ENCODE data around the gene C10orf105.

Gene C10orf105, protein sequence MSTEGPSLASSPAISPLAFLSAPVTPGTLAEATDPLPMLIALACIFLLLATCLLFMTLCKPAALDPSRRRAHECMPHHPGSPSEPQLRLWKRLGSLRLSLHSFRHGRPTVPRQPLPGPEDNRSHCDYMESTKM

DNA sequence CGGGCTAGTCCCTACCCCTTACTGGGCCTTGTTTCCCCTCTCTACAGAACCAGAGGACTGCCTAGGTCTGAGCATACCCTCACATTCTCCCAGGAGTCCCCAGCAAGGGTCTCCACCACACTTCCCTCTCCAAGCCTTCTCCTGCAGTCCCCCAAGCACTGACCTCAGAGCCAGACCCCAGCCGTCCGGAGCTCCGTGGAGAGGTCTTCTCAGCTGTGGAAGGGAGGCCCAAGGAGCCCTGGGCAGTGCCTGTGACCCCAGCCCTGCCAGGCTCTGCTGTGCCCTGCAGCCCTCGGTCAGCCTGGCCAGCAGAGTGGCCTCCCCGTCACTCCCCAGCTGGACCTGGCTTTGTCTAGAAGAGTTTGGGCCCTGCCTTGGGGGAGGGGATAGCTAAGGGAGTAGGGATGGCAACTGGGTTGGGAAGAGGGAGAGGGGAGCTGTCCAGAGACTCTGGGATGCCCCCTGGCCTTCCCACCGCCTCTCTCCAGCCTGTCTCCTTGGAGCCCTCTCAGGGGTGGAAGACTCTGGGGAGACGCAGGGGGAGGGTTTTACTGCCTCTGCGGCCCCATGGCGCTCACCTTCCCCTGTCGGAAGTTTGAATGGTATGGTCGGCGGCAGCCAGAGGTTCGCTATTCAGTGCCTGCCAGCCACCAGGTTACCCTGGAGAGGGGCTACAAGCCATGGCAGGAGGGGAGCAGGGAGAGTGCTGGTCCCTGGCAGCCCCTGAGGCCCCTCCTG lies at the start of gene C10orf105:
Gene C10orf105, minus strand, starts transcription at position 315 of the 738 bp plus-strand sequence. CDS start 3,441 bp downstream, outside the sequence.
- no peak for DNase-seq

DNA sequence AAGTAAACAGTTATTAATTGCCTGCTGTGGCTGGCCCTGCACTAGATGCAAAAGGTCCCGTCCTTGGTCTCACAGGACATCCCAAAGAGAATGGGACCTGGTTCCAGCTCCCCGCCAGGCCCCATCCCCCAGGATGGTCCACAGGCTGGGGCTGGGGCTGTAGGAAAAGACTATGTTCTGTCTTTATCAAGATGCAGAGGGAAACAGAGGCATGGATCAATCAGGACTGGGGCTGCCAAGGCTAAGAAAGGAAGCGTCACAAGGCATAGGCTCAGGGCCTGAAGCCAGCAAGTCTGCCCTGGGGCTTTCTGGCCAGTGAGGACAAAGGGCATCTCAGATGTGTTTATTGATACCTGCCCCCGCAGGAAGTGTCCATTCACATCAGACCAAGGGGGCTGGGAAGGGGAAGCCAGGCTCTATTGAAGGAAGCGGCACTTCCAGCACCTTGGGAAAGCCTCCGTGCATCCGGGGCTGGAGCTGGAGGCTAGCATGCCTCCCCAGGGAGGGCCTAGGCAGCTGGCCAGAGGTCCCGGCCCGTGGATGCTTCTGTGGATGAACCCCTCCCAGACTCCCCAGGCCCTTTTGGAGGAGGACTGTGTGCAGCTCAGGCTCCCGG lies 48.0 kb upstream of the C10orf105 start:
- DNase-seq, result no peak

DNA sequence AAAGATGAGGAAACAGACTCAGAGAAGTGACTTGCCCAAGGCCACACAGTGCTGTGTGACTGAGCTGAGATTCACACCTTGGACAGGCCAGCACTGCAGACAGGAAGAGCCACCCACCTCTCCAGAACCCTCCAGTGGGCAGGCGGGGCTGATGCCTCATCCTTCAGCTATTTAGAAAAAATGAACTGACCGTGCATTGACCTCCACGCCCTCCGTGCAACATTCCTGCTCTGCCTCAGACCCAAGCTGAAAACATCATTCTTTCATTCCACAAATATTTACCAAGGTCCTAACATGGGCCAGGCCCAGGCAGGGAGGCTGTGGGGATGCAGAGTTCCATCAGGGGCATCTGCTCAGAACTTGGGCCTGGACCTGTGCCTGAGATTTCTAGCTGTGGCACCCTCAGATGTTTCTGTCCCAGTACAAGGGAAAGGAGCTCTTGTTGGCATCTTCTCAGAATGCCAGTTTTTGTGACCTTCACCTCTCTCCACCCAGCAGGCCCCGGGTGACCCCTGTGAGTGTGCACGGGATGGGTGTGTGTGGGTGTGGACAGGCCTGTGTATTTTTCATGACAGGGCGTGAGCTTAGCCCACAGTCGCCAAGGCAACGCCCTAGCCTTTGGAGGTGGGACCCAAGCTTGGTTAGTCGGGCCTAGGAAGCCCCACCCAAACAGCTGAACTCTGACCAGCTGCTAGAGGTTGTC lies 47.3 kb upstream of the C10orf105 start:
- DNase-seq, result peak; percentile 99

DNA sequence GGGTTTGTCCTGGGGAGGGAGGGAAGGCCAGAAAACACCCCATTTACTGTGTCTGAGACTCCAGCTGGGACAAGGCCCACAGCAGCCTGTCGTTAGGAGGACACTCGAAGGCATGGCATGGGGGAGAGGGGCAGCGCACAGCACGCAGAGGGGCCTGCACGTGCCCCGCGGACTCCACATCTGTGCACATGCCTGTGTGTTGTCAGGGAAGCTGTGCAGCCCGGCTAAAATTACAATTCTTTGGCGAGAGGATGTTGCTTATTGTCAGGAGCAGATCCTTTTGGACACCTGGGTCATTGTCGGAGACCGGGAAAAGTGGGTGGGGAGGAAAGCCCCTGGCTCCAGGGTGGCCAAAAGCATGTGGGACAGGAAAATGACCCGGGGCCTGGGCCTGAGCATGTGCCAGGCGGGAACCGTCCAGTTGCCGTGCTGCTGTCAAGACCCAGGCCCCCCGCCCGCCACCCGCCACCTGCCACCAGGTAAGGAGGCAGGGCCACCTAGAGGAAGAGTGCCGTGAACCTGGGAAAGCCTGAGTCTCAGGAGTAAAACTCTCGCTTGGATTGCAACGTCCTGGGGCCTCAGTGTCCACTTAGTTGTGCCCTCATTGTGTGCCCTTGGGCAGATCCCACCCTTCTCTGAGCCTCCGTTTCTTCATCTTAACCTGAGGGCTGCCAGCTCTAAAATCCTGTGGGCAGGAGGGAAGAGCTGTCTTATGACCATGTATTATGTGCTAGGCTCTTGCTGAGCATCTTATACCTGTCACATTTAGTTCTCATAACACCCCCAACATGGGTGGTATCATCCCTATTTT lies 46.5 kb upstream of the C10orf105 start:
- no peak for DNase-seq

DNA sequence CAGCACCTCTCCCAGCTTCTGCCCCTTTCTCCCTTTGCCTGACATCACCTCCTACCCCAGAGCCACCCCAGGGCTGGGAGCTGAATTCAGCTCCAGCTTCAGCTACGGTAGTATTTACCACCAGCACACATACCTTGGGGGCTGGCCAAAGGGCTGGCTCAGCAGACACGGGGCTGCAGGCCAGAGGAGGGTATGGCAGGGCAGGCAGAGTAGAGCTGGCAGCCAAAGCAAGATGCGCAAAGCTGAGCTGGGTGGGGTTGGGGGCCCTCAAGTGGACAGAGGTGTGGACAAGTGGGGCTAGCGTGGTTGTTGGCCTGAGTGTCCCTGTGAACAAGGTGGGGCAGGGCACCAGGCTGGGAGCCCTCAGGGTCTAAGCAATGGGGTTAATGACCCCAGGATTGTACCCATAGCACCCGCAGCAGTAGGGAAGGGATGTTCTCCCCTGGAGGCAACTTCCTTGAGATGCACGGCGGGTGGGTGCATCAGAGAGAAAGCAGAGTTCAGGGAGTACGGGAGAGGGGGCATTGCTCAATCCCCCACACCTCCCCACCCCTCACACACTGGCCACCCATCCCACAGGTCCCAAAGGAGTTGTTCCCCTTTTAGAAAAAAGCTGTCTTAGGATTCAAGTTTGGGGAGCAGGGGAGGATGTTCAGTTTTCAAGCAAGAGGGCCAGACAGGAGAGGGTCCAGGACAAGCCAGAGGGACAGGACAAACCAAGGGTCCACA lies 45.8 kb upstream of the C10orf105 start:
- DNase-seq, result no peak

DNA sequence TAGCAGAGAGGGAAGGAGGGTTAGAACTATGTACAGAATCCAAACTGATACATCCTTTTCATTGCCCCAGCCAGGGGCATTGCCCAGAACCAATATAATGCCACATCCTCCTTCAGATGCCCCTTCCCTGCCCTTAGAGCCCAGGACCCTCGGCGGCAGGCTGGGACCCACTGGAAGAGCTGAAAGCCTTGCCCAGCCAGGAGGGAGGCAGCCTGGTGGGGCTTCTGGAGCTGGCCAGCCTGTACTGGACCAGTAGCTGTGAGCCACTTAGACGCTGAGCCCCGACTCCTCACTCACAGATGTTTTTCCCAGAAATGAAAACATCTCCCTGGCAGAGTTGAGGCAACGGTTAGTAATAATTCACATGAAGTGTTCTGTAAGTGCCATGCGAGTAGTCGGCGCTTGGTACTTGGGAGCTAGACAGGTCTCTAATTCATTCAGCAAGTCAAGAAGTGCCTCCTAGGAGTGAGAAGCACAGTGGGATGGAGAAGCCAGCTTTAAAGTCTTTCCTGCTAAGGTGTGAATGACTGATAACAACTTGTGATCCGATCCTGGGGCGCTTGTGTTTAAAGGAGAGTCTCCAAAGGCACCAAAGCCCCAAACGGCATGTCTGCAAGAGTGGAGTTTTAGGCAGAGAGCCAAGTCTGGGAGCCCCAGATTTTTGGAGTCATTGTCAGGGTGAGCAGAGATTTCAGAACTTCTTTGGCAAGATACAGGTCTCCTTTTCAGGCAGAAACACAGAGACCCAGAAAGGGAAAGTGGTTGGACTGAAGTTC lies 44.0 kb upstream of the C10orf105 start:
- no peak for DNase-seq

DNA sequence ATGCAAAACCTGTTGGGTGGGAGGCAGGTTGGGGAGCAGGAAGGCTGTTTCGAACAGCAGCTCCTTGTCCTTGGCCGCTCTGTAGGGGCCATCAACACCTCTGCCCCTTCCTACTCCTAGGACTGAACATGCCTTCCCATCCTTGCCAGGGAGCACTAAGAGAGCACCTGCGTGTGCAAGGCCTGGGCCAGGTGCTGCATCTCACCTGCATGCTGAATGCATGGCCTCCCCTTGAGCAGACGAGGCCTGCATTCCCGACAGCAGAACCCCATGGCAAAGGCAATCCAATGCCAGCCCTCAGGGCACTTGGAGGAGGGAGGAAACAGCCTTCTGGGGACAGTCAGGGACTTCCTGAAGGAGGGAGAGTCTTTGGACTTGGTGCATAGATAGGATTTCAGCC lies 42.7 kb upstream of the C10orf105 start:
- DNase-seq, result no peak

DNA sequence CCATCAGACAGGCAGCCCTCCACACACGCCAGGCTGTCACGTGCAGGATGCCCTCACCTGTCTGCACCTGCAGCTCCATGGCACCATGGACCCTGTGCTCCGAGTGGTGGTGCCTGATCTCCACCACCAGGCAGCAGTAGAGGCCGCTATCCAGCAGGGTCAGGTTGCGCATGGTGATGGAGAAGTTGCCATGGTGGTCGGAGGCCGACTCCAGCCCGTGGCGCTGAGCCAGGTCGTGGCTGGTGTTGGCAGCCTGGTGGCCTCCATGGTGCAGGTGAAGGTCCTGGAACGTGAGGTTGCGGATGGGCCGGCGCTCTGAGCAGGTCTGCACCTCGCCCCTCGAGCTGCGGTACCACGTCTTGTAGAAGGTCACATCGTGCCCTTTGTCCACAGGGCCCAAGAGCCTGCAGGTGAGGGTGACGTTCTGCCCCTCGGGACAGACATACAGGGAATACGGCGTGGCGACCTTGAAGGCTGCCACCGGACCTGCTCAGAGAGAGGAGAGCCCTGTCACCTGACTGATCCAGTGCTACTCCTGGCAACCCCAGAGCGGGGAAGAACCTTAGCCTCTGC lies 42.0 kb upstream of the C10orf105 start:
- DNase-seq, result no peak

DNA sequence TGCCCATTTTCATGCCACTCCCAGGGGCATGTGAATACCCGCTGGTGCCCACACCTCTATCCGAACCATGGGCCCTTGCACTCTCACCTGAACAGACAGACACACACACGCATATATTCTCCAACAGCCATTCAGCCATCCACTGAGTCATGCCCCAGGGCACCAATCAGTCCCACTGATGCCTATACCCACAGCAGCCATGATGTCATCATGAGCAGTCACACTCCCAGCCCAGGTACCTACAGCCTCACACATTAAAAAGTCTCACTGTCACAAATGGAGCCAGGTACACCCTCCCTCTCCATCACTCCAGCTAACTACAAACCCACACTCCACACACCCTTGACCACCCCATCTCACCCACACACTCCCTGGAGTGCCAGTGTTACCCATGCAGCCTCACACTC lies 41.5 kb upstream of the C10orf105 start:
- DNase-seq, result no peak

DNA sequence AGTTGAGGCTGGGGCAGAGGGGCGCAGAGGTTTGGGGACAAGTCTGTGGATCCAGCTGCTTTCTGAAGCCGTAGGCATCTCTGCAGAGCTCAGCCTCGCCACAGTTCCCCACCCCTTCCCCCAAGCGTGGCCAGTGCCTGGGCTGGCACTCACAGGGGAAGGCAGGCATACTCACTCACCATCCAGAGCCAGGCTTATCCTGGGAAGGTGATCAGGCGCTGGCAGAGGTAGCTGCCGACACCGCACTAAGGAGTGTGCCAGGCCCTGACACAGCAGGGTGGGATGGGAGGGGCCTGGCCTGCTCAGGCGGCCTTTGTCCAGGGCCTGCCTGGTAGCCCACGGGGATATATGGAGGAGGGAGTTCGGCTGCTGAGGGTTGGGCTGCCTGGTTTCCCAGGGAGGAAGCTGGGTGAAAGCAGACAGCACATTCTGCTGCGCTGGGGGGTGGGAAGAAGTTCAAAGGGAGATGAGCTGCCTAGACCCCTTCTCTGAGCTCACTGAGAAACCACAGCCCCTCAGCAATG lies 37.9 kb upstream of the C10orf105 start:
- DNase-seq, result no peak

DNA sequence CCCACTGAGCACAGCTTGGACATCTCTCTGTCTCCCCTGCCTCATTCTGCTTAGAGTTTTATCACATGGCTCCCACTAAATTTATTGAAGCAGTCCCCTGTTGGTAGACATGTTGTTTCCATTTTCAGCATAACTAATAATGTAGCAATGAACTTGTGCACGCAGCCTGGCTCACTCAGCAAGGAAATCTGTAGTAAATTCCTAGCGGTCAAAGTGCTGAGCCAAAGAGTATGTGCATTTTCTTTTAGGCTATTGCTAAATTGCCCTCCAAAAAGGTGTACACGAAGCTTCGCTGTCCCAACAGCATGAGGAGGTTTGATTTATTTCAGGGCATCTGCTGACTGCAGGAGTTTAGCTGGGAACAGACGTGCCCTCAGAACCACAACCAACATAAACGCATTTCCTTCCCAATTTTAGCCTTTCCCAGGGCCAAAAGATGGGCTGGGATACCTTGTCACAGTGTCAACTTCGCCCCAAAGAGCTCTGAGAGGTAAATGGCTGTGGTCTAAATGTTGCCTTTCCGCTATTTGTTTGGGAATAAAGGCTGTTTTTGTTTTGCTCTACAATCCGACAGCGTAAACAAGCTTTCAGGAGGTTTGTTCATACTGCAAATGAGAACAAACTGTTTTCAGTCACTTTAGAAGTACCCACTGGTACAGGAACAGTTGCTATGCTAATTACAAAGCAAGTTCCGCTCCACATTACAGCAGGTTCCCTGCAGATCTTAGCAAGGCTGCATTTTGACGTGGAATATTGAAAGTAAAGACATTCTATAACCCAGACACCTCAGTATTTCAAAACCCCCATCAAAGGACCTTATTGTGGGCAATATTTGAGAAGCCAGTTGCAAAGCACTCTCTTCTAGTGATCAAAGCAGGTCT lies 37.0 kb upstream of the C10orf105 start:
- DNase-seq, result no peak

DNA sequence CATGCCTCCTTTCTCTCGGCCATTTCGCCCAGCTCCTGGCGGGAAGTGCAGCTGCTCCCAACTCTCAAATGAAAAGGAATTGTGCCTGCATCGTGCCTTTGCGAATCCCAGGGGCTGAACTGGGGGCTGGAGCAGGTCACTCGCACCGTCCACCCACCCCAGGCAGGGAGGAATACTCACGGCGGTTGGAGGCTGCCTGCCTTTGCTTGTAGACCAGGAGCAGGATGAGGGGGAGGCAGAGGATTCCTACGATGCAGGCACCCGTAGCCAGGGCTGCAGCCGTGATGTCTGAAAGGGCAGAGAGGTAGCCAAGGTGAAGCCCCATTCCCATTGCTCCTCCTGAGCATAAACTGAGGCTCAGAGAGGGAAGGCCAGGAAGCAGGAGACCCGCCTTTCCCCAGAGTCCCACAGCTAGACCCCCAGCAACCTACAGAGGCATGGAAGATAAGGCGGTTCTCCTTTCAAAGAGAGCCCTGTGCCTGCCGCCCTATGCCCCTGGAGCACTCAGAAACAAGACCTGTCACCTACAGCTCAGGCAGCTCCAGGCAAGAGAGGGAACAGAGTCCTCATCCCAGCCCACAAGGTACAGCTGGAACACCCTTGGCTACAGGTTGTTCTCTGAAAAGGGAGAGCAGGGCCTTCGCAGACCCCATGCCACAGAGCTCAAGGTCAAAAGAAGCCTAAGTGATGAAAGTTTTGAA lies 35.8 kb upstream of the C10orf105 start:
- peak; percentile 55 for DNase-seq

DNA sequence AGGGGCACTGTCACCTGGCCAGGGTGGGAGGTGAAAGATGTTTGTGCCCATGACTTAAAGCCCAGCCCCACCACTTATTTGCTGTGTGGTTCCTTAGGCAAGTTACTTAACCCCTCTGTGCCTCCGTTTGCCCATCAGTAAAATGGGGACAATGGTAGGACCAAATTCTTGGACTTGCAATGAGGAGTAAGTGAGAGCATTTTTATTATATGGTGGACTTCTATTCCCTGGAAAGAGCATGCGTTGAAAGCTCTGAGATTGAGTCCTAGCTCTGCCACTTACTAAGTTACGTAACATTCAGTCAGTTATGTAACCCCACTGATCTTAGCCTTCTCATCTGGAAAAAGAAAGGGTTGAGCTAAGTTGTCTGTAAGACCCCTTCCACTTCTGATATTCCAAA lies 35.0 kb upstream of the C10orf105 start:
- no peak for DNase-seq

DNA sequence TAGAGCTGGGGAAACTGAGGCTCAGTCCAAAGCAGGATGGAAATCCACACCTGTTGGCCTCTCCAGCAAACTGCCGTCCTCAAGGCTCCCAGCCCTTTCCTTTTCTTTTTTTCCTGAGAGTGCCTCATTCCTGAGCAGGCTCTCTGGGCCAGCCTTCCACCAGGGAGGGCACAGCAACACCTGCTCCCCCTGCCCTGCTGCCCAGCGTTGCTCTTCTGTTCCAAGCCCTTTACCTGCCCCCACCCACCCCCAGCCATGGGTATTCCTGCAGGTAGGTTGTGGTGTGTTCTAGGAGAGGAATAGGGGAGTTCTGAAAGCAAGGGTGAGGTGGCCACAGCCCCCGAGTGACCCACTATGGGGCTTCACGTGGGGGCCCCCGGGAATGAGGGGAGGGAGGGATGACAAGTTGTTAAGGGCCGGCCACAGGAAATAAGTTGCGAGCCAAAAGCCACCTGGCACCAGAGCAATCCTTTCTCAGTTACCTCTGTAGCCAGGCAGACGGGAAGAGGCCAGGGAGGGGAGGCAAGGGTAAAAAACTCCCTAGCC lies 34.5 kb upstream of the C10orf105 start:
- no peak for DNase-seq

DNA sequence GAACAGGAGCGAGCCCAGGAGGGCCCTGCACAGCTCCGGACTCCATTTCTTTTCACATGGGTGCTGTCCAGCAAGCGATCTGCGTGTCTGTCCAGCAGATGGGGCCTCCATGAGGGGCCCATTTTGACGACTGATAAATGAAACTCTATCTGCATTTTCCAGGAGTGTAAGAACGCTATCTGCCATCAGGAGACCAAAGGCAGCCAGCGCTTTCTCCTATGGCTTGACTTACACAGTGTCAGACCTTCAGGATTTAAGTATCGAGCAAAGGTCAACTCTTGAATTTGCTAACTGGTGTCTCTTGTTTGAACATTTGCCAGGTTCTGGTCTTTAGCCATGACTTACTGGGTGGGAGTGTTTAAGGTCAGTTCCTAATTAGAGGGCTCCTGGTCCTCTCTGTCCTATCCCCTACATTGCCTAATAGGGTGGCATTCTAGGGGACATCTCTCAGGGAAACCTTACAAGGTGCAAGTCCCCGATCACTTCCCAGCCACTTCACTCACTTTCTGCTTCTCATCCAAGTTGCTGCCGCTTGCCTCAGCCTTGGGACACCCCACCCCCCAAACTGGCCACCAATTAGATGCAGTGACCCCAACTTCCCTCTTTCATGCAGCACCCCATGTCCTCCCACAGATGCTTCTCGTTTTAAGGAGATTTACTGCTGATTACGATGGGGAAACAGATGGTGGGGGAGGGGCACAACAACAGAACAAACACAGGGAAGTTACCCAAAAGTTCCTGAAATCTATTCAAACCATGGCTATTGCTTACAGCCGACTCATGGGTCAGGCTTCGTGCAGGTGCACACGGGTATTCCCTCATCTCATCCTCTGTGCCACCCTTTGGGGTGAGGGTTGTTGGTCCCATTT lies 33.7 kb upstream of the C10orf105 start:
- no peak for DNase-seq

DNA sequence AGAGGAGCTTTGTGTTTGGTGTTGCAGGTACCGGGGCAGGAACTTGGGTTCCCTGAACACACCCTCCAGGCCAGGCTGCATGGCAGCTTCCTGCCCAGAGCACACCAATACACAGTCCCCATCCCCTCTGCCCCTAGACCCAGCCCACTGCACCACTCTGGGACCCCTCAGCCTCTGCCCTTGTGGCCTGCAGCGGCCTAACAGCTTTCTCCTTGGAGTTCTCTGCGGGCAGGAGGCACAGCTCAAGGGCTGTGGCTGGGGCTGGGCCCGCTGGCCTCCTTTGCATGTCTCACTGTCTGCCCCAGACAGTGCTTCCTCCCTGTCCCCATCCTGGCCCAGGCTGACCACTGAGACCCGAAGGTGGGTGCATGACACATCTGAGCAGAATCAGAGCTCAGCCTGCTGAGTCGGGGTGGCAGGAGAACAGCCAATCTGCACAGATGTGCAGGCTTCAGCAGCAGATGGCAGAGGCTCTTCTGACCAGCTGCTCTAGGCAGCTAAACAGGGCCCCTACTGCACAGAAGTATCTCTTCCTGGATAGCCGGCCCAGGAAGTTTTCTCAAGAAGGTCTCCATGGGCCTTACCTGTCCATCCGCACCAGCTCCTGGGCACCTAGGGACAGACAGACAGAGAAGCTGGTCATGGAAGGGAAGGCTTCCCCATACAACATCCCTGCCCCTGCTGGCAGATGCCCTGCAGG lies 33.0 kb upstream of the C10orf105 start:
- DNase-seq, result no peak

All from kidney glomerular epithelial cell (primary cell).